HG03196 (cell line): Measurements from ENCODE around the gene CFAP65.

Experiments
- ATAC-seq: cut with Tn5 transposase; IDR thresholded peaks from one replicate; pipeline ENCODE4 v1.9.1; 2021; ENCODE audit not compliant: unreplicated experiment

CFAP65 gene

GRCh38 chr2:219041252-219041651 is at the start of gene CFAP65:
Gene CFAP65 (minus strand): TSS chr2:219041516. CDS start chr2:219039048, 2,468 bp downstream.
- ATAC-seq = no peak

- ATAC-seq = no peak
Measured at GRCh38 chr2:219090436-219091299, 49.4 kb upstream of the CFAP65 start.

- no peak for ATAC-seq
Measured at GRCh38 chr2:219089330-219089729, 48.0 kb upstream of the CFAP65 start.

GRCh38 chr2:219087848-219088247 is 46.5 kb upstream of the CFAP65 start:
- ATAC-seq = no peak

- no peak for ATAC-seq
Measured at GRCh38 chr2:219087361-219087760, 46.0 kb upstream of the CFAP65 start.

- ATAC-seq = no peak
Measured at GRCh38 chr2:219086196-219086595, 44.9 kb upstream of the CFAP65 start.

- no peak for ATAC-seq
Measured at GRCh38 chr2:219084791-219085190, 43.5 kb upstream of the CFAP65 start.

- ATAC-seq = no peak
Measured at GRCh38 chr2:219082332-219082958, 41.1 kb upstream of the CFAP65 start.

GRCh38 chr2:219081701-219082331 is 40.5 kb upstream of the CFAP65 start:
- ATAC-seq = no peak

GRCh38 chr2:219081096-219081495 is 39.8 kb upstream of the CFAP65 start:
- no peak for ATAC-seq

- no peak for ATAC-seq
Measured at GRCh38 chr2:219079417-219079816, 38.1 kb upstream of the CFAP65 start.

GRCh38 chr2:219078951-219079350 is 37.6 kb upstream of the CFAP65 start:
- no peak for ATAC-seq

- ATAC-seq = no peak
Measured at GRCh38 chr2:219078126-219078525, 36.8 kb upstream of the CFAP65 start.

GRCh38 chr2:219076253-219076652 is 34.9 kb upstream of the CFAP65 start:
- ATAC-seq = no peak

- no peak for ATAC-seq
Measured at GRCh38 chr2:219073413-219074129, 32.3 kb upstream of the CFAP65 start.

GRCh38 chr2:219072741-219073250 is 31.5 kb upstream of the CFAP65 start:
- no peak for ATAC-seq

- ATAC-seq = no peak
Measured at GRCh38 chr2:219071131-219071816, 30.0 kb upstream of the CFAP65 start.

- no peak for ATAC-seq
Measured at GRCh38 chr2:219065484-219065883, 24.2 kb upstream of the CFAP65 start.

GRCh38 chr2:219062081-219062480 is 20.8 kb upstream of the CFAP65 start:
- no peak for ATAC-seq
